OCI-M1 (cell line): Measurements from ENCODE around the gene PCBP1.
"Not testable (repeated sequence)": the region's sequence is repeated elsewhere in the genome, so short reads cannot be mapped to it uniquely, and the experiment has no call there.

Experiments used
- DNase-seq: peaks from one replicate; lab custom pipeline; 2025; lab: John Stamatoyannopoulos, UW

Gene PCBP1

DNA sequence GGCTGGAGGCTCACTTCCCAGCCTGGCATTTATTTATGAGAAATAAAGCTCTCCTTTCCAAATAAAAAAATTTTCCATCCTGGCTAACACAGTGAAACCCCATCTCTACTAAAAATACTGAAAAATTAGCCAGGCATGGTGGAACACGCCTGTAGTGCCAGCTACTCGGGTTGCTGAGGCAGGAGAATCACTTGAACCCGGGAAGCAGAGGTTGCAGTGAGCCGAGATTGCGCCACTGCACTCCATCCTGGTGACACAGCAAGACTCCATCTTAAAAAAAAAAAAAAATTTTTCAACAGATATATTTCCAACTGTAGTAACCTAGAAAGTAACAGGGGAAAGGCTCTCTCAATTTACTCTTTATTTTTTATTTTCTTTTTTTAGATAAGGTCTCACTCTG lies 6.1 kb upstream of the PCBP1 start:
- DNase-seq, result no peak

GRCh38 chr2:70083344-70084156 lies 3.7 kb upstream of the PCBP1 start:
- DNase-seq, result no peak

- no peak for DNase-seq
Observed at GRCh38 chr2:70084973-70085710, 2.1 kb upstream of the PCBP1 start.

- DNase-seq, result no peak
Observed at GRCh38 chr2:70085711-70086277, 1.5 kb upstream of the PCBP1 start.

DNA sequence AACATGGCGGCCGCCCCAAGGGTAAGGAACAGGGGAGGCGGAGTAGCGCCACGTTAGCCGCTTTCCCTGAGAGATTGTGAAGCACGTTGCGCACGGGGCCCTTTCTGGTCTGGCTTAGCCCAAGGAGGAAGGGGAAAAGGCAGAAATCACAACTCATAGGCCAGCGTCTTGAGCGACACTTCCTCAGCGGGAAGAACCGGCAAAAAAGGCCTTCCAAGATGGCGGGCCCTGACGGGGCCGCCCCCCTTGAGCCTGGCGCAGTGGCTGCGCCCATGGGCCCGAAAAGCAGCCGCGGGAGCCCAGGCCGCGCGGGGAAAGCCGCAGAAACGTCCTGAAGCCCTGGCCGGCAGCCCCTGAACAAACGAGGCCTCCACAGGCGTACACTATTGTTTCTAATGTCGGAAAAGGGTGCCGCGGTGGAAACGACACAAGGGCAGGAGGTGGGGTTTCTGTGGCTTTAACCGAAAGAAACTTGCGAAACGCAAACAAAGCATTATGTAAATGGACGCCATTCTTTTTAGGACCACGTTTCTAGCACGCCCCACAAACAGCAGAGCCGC lies 919 bp upstream of the PCBP1 start:
- DNase-seq, result peak; percentile 90

GRCh38 chr2:70087702-70088597 lies 673 bp downstream of the PCBP1 start:
- DNase-seq, result peak; percentile 66

- no peak for DNase-seq
Observed at GRCh38 chr2:70088598-70089219, 1.4 kb downstream of the PCBP1 start.

- peak; percentile 57 for DNase-seq
Observed at GRCh38 chr2:70089220-70089982, 2.1 kb downstream of the PCBP1 start.

GRCh38 chr2:70089983-70090525 lies 2.8 kb downstream of the PCBP1 start:
- DNase-seq, result no peak

GRCh38 chr2:70090706-70091334 lies 3.5 kb downstream of the PCBP1 start:
- DNase-seq, result no peak

DNA sequence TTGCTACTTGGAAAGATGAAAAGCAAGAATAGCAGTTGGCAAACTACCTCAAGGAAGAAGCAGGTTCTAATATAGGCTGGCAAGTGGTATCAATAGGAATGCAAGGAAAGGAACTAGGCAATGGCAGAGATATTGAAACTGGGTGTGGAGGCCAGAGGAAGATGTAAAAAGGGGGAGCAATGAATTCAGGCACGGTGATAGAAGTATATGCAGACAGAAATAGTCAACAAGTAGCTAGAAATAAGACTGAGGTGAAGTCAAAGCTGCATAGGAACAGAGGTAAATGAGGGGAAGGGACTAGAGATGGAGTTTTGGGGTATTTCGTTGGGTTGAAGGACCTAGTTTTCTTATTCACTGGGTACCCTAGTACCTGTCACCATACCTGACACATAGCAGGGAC lies 4.1 kb downstream of the PCBP1 start:
- no peak for DNase-seq

- DNase-seq, result no peak
Observed at GRCh38 chr2:70091816-70092215, 4.5 kb downstream of the PCBP1 start.

- not testable (repeated sequence) for DNase-seq
Observed at GRCh38 chr2:70092576-70093243, 5.4 kb downstream of the PCBP1 start.

DNA sequence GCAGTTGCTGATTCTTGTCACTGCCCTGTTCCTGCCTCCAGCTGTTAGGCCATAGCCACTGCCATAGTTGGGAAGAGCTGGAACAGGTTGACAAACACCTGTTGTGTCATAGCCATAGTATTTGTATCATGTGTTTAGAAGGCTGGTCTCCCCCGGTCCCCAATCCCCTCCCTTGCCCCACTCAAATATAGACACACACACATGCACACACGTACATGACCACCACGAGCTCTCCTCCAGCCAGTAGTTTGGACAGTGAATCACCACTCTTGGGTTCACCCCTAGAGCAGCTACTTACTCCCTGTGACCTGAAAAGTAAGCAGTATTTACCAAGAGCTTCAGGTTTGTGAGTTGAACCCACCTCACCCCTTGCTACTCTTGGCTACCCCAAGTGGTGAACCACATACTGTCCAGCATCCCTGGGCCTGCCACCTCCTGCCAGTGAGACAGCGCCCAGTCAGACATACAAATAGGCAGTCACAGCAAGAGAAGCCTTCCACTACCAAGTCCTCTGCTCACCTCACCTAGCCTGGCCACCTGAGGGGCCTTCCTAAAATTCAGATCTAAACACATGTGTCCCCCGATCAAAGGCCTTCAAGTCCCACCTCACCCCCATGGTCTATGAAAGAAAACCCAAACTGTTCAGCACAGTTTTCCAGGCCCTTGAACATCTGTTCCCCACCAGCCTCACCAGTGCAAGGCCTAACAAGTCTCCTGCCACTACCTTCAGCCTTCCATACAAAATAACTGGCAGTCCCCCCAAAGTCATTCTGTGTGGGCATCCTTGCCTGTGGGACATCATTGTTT lies 7.1 kb downstream of the PCBP1 start:
- no peak for DNase-seq

DNA sequence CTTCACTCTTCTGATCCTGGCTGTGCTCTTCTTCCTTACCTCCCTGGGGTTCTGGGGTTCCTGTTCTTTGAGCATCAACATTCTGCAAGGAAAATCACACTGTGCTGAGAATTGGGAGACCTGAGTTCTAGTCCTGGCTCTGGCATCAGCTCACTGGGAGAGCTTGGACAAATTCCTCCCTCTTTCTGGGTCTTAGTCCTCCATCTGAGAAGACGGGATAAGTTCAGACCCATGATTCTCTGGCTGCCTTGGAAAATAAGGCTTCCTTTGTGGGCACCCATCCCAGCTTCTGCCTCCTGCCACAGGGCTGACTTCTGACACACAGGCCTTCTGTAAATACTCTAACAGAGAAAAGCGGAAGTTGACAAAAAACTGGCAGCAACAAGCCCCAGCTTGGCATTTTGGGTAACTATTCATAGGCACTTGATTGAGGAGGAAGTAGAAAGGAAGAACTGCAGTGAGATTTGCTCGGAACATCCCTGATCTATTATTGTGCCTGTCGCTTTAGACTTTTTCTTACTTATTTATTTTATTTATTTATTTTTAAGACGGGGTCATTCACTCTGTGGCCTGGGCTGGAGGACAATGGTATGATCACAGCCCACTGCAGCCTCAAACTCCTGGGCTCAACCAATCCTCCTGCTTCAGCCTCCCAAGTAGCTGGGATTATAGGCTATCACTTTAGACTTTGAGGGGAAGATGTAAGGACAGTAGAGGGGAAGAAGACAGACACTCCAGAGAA lies 7.9 kb downstream of the PCBP1 start:
- peak; percentile 76 for DNase-seq

GRCh38 chr2:70095720-70096670 lies 8.7 kb downstream of the PCBP1 start:
- DNase-seq, result no peak
